OCI-LY3 (cell line): Measurements from ENCODE around the gene IGFL2.
"Not testable (repeated sequence)": the region's sequence is repeated elsewhere in the genome, so short reads cannot be mapped to it uniquely, and the experiment has no call there.

Source experiments
- H2AFZ ChIP-seq: fragments of 200-600, 300-600 bp; shearing (Covaris generic); 2 replicates; pipeline ENCODE4 v1.6.0; 2014; ENCODE audit warnings: antibody characterized with exemption, low read depth, low read length
- H3K27ac ChIP-seq: fragments of 200-600, 300-600 bp; sonication (generic); 2 replicates; pipeline ENCODE4 v1.5.1; 2014; ENCODE audit warnings: mild to moderate bottlenecking, low read length, moderate library complexity, mixed read lengths
- H3K27me3 ChIP-seq: fragments of 200-600, 300-600 bp; sonication (generic); 2 replicates; pipeline ENCODE4 v1.6.1; 2014; ENCODE audit warnings: low read depth, low read length, mixed read lengths
- H3K36me3 ChIP-seq: fragments of 200-600, 300-600 bp; sonication (generic); replicated peaks from 2 replicates; pipeline ENCODE3; 2014; ENCODE audit warnings: low read depth, low read length, mixed read lengths
- H3K4me1 ChIP-seq: fragments of 300-600, 200-600 bp; sonication (generic); 2 replicates; pipeline ENCODE4 v1.6.1; 2014; ENCODE audit warnings: low read length, mixed read lengths
- H3K4me2 ChIP-seq: fragments of 200-600, 300-600 bp; sonication (generic); 2 replicates; pipeline ENCODE4 v1.6.1; 2014; ENCODE audit warnings: low read length, mixed read lengths
- H3K4me3 ChIP-seq: fragments of 300-600, 200-600 bp; sonication (generic); 2 replicates; pipeline ENCODE4 v1.5.1; 2014; ENCODE audit warnings: antibody characterized with exemption, mild to moderate bottlenecking, low read length, moderate library complexity
- H3K79me2 ChIP-seq: fragments of 300-600, 200-600 bp; shearing (Covaris generic); 2 replicates; pipeline ENCODE4 v1.6.1; 2014; ENCODE audit warnings: mild to moderate bottlenecking, low read length, mixed read lengths
- H3K9ac ChIP-seq: fragments of 300-600, 200-600 bp; shearing (Covaris generic); 2 replicates; pipeline ENCODE4 v1.6.0; 2014; ENCODE audit warnings: mild to moderate bottlenecking, low read length, moderate library complexity
- H3K9me3 ChIP-seq: fragments of 200-600, 300-600 bp; shearing (Covaris generic); 2 replicates; pipeline ENCODE4 v1.6.1; 2014; ENCODE audit warnings: low read length, mixed read lengths; ENCODE audit not compliant: insufficient read depth
- H4K20me1 ChIP-seq: fragments of 200-600, 300-600 bp; sonication (generic); 2 replicates; pipeline ENCODE4 v1.6.1; 2016; ENCODE audit warnings: low read length, mixed read lengths; ENCODE audit not compliant: insufficient read depth
- EZH2phosphoT487 ChIP-seq: fragments of 200-600 bp; shearing (Covaris generic); IDR thresholded peaks from 2 replicates; pipeline ENCODE4 v1.6.1; 2018; ENCODE audit warnings: antibody characterized with exemption, mixed run types, low read depth
- TF ChIP-seq, protein P1 (sequence below): fragments of 200-600, 300-600 bp; sonication (generic); IDR thresholded peaks from 2 replicates; pipeline ENCODE4 v1.5.1; 2014; ENCODE audit warnings: antibody characterized with exemption, low read length, low read depth

IGFL2 gene

DNA sequence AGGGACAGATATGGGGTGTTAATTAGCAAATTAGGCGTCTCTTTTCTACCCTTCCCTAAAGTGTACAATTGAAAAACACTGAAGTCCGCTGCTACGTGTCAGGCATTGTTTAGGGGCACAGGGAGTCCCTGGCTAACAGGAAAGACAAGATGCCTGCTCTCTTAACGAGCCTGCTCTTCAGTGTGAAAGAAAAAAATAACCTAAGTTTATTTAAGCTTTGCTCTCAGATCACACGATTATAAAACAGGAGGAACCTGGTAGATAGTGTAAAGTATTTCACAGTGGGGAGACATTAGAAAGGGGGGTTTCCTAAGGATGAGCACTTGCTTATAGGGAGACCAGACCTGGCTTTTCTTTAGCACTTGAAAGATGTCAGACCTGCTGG lies 38.7 kb downstream of the IGFL2 start:
- Histone ChIP-seq H3K36me3 (no peaks in the 10 kb centered on the region), H3K79me2 (no peaks in the 10 kb centered on the region), H3K9me3 (no peaks in the 10 kb centered on the region)

DNA sequence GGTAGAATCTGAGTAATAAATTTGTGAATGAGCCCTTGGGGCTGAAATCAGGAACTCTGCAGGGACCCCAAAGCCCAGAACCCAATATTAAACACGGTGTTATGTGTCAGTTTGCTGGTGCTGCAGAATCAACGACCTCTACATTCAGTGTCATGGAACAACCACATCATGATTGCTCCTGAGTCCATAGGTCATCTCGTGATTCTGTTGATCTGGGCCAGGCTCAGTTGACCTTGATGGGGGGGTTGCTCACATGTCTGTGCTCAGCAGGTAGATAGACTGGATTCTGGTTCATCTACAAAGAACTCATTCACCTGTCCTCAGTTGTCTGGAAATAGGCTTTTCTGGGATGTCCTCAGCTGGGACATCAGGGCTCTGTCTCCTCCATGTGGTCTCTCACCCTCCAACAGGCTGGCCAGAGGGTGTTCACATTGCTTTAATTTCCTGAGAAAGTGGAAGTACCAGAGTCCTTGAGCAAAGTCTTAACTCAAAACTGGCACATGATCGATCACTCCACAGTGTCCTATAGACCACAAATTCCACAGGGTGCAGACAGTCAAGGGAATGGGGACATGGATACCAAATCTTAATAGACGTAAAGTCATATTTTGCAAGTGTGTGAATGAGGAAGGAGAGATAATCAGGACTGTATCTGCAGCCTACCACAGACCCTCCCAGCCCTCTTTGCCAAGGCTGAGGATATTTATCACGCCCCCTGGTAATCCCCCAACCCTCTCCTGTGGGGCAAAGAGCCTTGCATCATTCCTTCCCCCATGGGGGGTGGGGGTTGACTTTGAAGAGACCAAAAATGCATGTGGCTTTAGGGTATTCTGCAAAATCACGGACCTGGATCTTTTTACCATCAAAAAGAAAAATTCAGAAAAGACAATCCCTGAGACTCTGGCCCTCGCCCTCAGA lies 42.2 kb downstream of the IGFL2 start:
- H4K20me1 ChIP-seq = no peaks in the 10 kb centered on the region
- H3K4me2 ChIP-seq = no peak overlapping the region
- H3K9ac ChIP-seq = no peak overlapping the region
- peaks cover 40% of the 10 kb centered on the region for H3K4me1 ChIP-seq
- H3K4me3 ChIP-seq = no peak overlapping the region
- no peaks in the 10 kb centered on the region for H3K79me2 ChIP-seq
- H3K27ac ChIP-seq = no peak overlapping the region
- H2AFZ ChIP-seq = no peak overlapping the region
- no peaks in the 10 kb centered on the region for H3K9me3 ChIP-seq
- peaks cover 26% of the 10 kb centered on the region for H3K27me3 ChIP-seq
- TF ChIP-seq, protein P1, sequence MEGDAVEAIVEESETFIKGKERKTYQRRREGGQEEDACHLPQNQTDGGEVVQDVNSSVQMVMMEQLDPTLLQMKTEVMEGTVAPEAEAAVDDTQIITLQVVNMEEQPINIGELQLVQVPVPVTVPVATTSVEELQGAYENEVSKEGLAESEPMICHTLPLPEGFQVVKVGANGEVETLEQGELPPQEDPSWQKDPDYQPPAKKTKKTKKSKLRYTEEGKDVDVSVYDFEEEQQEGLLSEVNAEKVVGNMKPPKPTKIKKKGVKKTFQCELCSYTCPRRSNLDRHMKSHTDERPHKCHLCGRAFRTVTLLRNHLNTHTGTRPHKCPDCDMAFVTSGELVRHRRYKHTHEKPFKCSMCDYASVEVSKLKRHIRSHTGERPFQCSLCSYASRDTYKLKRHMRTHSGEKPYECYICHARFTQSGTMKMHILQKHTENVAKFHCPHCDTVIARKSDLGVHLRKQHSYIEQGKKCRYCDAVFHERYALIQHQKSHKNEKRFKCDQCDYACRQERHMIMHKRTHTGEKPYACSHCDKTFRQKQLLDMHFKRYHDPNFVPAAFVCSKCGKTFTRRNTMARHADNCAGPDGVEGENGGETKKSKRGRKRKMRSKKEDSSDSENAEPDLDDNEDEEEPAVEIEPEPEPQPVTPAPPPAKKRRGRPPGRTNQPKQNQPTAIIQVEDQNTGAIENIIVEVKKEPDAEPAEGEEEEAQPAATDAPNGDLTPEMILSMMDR = 0 out of 2 replicates have a peak, but pooled peaks have one; percentile 10
- no peak for TF ChIP-seq EZH2phosphoT487
- no peaks in the 10 kb centered on the region for H3K36me3 ChIP-seq

More for the DNA sequence above, 38.7 kb downstream of the IGFL2 start:
- Histone ChIP-seq H3K9ac (peak overlapping the region; percentile 1; the same call in 1 of the 2 replicates), H4K20me1 (no peaks in the 10 kb centered on the region), H3K27ac (no peak overlapping the region; the same call in 1 of the 2 replicates), H2AFZ (0 out of 2 replicates have a peak overlapping the region, but pooled peaks have one; percentile 8), H3K4me3 (no peak overlapping the region), H3K4me2 (no peak overlapping the region), H3K27me3 (peaks cover 18% of the 10 kb centered on the region), H3K4me1 (peaks cover 59% of the 10 kb centered on the region)
- TF ChIP-seq, protein P1 = no peak
- no peak for TF ChIP-seq EZH2phosphoT487

DNA sequence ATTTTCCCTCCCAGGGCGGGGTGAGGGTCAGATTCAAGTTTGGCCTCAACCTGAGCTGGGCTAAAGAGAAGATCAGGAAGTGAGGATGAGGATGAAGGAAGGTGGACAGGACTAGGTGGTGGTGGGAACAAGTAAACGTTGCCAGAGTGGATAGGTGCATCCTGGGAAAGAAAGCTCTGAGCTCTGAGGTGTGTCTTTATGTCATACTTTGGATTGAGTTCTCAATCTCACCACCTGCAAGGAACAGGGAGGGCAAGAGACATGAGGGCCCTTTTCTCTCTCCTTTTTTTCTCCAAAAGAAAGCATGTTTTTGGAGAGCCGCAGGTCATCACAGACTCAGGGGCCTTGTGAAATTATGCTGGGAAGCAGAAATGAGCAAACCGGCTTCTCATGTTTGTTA lies 43.3 kb downstream of the IGFL2 start:
- Histone ChIP-seq H3K36me3 (no peaks in the 10 kb centered on the region), H3K4me3 (no peak overlapping the region), H4K20me1 (no peaks in the 10 kb centered on the region), H3K79me2 (no peaks in the 10 kb centered on the region), H3K27me3 (peaks cover 32% of the 10 kb centered on the region), H3K27ac (no peak overlapping the region), H3K4me1 (peaks cover 29% of the 10 kb centered on the region), H2AFZ (no peak overlapping the region), H3K4me2 (no peak overlapping the region), H3K9me3 (no peaks in the 10 kb centered on the region), H3K9ac (no peak overlapping the region)
- no peak for TF ChIP-seq EZH2phosphoT487
- TF ChIP-seq, protein P1 = no peak

DNA sequence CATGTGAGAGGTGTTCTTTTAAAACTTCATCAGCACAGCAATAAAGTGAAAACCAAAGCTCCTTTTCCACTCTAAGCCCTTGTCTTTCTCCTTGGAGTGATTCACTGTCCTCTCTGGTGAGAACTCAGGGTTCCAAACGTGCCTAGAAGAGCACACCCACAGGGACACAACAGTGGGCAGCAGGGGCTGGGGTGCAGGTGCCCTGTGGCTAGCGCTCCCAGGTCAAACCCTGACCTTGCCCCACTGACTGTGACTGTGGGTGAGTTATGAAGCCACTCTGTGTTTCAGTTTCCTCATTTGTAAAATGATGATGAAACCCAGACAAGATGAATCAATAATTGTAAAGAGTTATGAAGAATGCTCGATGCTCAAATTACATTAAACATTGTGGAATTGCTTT lies 43.9 kb downstream of the IGFL2 start:
- no peaks in the 10 kb centered on the region for H3K9me3 ChIP-seq

DNA sequence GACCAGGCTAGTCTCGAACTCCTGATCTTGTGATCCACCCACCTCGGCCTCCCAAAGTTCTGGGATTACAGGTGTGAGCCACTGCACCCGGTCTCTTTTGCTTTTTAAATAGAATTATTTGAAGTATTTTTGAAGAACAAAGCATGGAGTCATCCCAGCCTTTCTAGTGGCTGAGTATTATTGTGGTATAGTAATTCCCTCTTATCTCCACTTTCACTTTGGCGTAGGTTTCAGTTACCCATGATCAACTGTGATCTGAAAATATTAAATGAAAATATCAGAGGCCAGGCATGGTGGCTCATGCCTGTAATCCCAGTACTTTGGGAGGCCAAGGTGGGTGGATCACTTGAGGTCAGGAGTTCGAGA lies 44.6 kb downstream of the IGFL2 start:
- not testable (repeated sequence) for H3K9ac ChIP-seq, H3K36me3 ChIP-seq, H2AFZ ChIP-seq, H3K9me3 ChIP-seq, H3K4me3 ChIP-seq, H3K79me2 ChIP-seq, H3K27ac ChIP-seq, H3K4me2 ChIP-seq, H4K20me1 ChIP-seq
- H3K4me1 ChIP-seq = peaks cover 21% of the 10 kb centered on the region
- peaks cover 44% of the 10 kb centered on the region for H3K27me3 ChIP-seq

More for the DNA sequence above, 43.9 kb downstream of the IGFL2 start:
- no peak for TF ChIP-seq EZH2phosphoT487
- TF ChIP-seq, protein P1 = no peak
- no peaks in the 10 kb centered on the region for H4K20me1 ChIP-seq
- H3K4me3 ChIP-seq = no peak overlapping the region
- H3K4me2 ChIP-seq = no peak overlapping the region
- no peak overlapping the region for H3K9ac ChIP-seq
- peaks cover 22% of the 10 kb centered on the region for H3K4me1 ChIP-seq
- no peak overlapping the region for H3K27ac ChIP-seq
- no peaks in the 10 kb centered on the region for H3K36me3 ChIP-seq
- H3K79me2 ChIP-seq = no peaks in the 10 kb centered on the region
- no peak overlapping the region for H2AFZ ChIP-seq
- H3K27me3 ChIP-seq = peaks cover 38% of the 10 kb centered on the region
